HG02852 (cell line): ENCODE measurements around the gene LRRC72.
"Not testable (repeated sequence)": the region's sequence is repeated elsewhere in the genome, so short reads cannot be mapped to it uniquely, and the experiment has no call there.

Experiments used
- ATAC-seq: cut with Tn5 transposase; IDR thresholded peaks from one replicate; pipeline ENCODE4 v1.9.1; 2021; ENCODE audit warnings: mild to moderate bottlenecking, moderate library complexity; ENCODE audit not compliant: unreplicated experiment

The LRRC72 gene

DNA sequence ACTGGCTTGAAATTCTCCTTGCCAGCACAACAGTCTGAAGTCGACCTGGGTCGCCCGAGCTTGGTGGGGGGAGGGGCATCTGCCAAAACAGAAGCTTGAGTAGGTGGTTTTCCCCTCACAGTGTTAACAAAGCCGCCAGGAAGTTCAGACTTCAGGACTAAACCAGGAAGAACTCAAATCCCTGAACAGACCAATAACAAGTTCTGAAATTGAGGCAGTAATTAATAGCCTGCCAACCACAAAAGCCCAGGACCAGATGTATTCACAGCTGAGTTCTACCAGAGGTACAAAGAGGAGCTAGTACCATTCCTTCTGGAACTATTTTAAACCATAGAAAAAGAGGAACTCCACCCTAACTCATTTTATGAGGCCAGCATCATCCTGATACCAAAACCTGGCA, 45.3 kb downstream of the LRRC72 start:
- no peak for ATAC-seq

- ATAC-seq = no peak
Measured at GRCh38 chr7:16579216-16579615, 52.6 kb downstream of the LRRC72 start.

- no peak for ATAC-seq
Measured at GRCh38 chr7:16581286-16581685, 54.7 kb downstream of the LRRC72 start.

- ATAC-seq = no peak
Measured at GRCh38 chr7:16583834-16584233, 57.2 kb downstream of the LRRC72 start.

DNA sequence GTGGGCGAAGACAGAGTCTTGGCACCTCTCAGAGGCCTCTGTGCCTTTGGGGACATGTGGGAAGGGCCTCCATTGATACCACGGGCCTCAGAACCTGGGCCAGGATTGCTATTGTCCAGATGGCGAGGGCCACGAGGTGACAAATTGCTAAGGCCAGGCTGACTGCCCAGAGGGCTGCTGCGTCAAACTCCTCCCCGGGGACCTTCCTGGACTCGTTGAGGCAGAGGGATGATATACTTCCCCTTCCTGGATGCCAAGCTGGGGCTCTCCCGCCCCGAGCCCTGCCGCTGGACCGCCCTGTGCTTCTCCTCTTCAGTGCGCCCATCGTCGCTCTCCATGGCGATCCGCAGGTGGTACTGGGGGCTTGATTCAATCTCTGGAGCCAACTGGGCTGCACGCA, 58.9 kb downstream of the LRRC72 start:
- no peak for ATAC-seq

DNA sequence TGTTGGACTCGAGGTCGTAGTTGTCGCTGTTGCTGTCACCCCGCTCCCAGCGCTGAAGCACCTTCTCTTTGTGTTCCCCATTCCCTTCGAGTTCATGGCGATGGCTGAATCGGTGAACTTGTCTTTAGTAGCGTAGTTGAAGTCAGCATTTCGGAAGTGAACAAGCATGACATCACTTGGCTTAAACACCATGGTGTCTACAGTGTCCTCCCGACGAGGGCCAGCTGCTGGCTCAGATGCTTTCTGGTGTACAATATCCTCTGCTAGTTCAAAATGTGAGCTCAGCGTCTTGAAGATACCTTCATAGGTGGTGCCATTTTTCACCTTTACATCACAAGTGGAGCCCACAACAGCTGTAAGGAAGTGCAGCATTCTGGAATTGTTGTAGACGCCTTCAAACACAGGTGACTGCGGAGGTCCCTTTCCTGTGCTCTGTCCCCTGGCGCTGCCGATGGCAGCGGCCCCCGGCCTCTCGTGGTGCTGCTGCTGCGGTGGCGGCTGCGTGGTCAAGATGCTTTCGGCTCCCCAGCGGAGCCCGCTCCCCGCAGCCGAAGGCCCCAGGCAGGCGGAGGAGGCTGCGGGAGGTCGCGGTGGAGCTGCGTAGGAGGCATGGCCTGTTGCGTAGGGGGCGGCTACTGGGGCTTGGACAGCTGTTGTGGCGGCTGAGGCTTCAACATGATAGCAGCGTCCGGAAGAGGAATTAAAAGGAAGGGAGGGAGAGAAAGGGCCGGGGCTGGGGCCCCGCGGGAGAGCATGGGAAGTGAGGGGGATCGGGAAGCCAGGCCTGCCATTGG, 59.7 kb downstream of the LRRC72 start:
- no peak for ATAC-seq

GRCh38 chr7:16587129-16587528, 60.5 kb downstream of the LRRC72 start:
- ATAC-seq = no peak

DNA sequence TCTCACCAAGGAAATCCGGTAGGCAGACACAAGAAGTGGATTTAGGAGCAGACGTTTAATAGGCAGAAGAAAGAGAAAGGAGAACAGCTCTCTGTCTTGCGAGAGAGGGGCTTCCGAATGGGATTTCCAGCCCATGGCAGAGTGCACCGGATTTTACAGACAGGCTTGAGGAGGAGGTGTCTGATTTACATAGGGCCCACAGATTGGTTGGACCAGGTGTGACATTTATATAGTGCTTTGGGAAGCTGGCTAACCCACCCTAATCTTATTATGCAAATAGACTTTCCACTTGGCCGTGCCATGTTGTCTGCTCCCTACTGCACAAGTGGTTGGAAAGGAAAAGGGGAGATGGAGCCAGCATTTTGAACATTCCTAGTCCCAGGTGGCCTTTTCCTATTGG, 61.2 kb downstream of the LRRC72 start:
- ATAC-seq = no peak

DNA sequence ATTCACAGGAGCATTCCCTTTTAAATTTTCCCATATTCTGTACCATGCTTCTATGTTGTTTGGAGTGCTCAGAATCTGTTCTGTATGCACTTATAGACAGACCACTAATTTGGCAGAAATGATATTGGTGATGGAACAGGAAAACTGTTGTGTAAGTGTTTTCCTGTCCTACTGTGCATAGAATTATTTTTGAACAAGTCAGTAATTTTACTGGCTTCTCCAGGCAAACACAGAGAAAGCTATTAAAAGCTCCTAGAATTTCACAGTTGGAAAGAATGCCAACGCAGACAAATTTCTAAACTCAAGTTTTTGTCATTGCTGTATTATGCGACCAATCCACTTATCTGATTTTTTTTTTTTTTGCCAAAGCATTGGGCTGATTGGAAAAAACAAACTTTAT, 63.3 kb downstream of the LRRC72 start:
- no peak for ATAC-seq

- ATAC-seq = no peak
Measured at GRCh38 chr7:16590424-16590823, 63.8 kb downstream of the LRRC72 start.

GRCh38 chr7:16592395-16592794, 65.8 kb downstream of the LRRC72 start:
- no peak for ATAC-seq

DNA sequence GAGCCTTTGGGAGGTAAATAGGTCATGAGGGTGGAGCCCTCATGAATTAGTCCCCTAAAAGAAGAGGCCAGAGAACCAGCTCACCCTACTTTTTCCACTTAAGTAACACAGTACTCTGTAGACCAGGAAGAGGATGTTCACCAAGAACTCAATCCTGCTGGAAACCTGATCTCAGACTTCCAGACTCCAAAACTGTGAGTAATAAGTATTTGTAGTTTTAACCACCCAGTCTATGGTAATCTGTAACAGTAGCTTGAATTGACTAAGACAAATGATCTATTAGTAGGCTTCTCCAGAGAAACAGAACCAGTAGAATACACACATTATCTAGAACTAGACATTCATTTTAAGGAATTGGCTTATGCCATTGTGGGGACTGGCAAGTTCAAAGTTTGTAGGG, 67.4 kb downstream of the LRRC72 start:
- ATAC-seq = no peak

DNA sequence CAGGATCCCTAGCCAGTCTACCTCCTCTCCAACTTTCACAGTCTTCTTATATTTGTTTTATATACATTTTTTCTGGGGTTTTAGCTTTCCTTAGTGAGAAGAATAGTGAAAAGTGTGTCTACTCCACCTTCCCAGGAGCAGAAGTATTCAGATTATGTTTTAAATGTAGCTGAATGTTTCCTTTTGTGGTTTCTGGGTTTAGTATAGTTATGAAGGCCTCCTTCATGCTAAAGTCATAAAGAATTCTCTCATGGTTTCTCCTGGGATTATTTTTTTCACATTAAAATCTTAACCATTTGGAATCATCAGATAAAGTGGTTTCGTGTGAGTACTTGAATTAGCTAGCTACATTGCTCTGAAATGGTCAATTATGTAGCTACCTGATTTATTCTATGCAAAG, 68.1 kb downstream of the LRRC72 start:
- ATAC-seq = no peak

DNA sequence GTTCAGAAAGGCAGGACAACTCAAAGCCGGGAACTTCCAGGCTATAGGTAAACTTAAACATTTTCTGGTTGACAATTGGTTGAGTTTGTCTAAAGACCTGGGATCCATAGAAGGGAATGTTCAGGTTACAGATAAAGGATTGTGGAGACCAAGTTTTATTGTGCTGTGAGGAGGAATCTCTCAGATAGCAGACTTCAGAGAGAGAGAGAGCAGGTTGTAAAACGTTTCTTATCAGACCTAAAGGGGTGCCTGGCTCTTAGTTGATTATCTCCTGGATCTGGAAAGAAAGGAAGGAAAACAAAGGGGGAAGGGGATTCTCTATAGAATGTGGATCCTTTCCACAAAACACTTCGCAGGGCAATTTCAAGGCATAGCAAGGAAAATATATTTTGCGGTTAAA, 69.0 kb downstream of the LRRC72 start:
- ATAC-seq = not testable (repeated sequence)

DNA sequence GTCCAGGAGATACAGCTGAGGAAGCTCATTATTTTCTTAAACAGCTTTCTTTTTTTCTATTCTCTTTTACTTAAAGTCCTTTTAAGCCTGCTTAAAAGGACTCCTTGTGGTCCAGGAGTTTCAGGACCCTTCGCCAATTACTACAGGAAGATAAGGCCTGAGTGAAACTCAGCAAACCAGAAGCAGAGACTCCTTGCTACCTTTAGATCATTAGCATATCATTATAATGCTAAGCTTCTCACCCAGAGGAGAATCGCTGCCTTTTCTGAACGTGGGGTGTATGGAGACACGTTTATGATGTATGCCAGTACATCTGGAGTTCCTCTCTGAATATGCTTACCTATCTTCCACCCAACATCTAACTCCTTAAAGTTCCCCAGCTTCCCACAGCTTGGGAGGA, 71.4 kb downstream of the LRRC72 start:
- ATAC-seq = no peak

GRCh38 chr7:16599860-16600259, 73.2 kb downstream of the LRRC72 start:
- no peak for ATAC-seq

DNA sequence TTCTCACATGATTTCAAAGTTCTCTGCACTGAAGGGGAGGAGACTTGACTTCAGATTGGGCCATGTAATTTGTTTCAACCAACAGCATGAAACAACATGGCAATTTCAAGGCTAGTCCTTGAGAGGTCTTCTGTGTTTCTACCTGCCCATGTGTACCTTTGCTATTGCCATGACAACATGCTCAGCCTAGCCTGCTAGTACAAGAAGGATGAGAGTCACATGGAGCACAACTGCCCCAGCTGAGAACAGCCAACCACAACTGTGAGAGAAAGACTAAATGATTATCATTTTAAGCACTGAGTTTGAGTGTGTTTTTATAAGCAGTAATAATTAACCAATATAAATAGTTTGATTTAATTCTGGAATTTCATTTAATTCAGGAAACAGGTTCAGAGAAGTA, 77.0 kb downstream of the LRRC72 start:
- ATAC-seq = no peak

- no peak for ATAC-seq
Measured at GRCh38 chr7:16604054-16604453, 77.4 kb downstream of the LRRC72 start.

GRCh38 chr7:16606704-16607103, 80.1 kb downstream of the LRRC72 start:
- peak; percentile 59 for ATAC-seq

- ATAC-seq = peak; percentile 83
Measured at GRCh38 chr7:16609842-16610450, 83.3 kb downstream of the LRRC72 start.

DNA sequence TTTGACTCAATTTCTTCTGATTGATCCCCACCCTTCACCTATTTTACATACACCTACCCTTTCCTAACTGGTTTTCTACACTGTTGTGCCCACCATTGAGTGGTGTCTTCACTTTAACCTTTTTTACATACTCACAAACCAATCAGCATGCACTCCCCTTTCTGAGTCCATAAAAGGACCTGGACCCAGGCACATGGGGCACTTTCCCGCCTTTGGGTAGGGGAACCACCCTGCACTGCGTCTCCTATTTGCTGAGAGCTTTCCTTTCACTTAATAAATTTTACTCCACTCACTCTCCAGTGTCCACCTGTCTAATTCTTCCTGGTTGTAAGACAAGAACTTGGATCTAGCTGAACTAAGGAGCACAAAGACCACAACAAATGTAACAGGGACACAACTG, 85.1 kb downstream of the LRRC72 start:
- ATAC-seq = no peak

- ATAC-seq = no peak
Measured at GRCh38 chr7:16615228-16615627, 88.6 kb downstream of the LRRC72 start.

DNA sequence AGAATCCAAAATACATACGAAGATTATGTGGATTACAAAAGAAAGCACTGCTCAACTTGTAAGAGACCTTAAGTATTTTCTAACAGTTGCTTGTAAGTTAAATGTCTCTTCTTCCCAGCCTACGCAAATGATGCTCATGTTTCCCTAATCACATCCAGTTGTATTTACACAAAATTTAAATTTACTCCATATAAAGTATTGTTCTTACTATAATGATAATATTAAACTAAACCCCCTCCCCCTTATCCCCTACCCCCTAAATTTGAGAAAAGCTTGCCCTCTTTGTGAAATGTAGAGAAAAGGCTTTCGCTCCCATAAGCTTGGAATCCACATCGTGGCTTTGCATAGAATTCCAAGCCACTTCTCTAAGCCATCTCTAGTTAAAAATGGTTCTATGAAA, 89.5 kb downstream of the LRRC72 start:
- ATAC-seq = no peak
